GM12801 (cell line): ENCODE measurements around the gene FAM13A.

ENCODE experiments used
- TF ChIP-seq, protein P1 (sequence below): IDR thresholded peaks from one replicate; pipeline ENCODE4 v1.5.1; 2011; ENCODE audit warnings: control low read depth; ENCODE audit not compliant: insufficient read length; ENCODE audit errors: extremely low read depth

FAM13A gene

DNA sequence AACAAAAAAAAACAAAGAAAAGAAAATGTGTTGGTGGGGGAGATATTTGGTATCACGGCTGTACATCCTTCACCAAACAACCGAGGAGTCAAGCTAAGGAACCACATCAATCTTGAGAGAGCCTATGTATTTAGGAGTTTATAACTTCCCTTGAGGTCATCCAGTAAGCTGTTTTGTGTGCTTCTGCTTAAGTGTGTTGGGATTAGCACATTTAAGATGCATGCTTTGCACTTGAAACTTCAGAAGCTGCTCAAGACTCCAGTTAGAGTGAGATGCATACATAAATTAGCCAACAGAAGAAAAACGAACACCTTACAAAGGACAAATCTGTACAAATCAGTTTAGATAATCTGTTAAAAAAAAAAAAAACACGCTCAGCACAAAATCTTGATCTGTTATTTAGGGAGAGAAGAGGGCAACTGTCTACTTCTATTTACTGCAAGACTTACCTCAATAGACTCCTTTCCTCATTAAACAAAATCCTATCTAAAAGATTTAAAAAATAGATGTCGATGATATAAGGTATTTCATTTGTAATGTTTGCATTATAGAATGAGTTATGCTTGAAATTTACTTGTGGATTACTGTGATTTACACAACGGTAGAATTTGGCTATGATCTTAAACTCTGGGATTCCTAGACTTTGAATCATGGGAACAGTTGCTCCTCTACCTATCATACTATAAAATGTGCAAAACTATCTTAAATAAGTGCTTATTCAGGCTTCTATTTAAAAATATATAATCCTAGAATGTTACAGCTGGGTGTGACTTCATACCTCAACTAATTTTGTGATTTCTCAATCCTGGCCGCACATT lies 305.5 kb downstream of the FAM13A start:
- TF ChIP-seq, protein P1, sequence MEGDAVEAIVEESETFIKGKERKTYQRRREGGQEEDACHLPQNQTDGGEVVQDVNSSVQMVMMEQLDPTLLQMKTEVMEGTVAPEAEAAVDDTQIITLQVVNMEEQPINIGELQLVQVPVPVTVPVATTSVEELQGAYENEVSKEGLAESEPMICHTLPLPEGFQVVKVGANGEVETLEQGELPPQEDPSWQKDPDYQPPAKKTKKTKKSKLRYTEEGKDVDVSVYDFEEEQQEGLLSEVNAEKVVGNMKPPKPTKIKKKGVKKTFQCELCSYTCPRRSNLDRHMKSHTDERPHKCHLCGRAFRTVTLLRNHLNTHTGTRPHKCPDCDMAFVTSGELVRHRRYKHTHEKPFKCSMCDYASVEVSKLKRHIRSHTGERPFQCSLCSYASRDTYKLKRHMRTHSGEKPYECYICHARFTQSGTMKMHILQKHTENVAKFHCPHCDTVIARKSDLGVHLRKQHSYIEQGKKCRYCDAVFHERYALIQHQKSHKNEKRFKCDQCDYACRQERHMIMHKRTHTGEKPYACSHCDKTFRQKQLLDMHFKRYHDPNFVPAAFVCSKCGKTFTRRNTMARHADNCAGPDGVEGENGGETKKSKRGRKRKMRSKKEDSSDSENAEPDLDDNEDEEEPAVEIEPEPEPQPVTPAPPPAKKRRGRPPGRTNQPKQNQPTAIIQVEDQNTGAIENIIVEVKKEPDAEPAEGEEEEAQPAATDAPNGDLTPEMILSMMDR = no peak

DNA sequence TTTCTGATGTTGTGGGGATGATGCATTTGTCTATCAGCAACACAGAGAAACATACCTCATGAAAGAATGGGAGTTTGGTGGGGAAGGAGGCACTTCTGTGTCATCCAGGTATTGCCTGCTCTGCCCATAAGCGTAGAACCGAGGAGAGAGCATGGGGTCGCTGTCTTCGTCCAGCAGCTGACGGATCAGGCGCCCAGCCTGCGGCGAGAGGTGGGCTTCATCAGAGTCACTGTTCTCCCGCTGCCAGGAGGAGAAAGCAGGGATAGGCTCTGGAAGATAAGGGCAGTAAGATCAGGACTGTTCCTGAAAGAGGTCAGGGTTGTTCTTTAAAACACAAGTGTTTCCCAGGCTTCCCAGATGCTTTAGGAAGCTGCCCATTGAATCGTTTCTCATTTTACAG lies 306.6 kb downstream of the FAM13A start:
- TF ChIP-seq, protein P1 = no peak

DNA sequence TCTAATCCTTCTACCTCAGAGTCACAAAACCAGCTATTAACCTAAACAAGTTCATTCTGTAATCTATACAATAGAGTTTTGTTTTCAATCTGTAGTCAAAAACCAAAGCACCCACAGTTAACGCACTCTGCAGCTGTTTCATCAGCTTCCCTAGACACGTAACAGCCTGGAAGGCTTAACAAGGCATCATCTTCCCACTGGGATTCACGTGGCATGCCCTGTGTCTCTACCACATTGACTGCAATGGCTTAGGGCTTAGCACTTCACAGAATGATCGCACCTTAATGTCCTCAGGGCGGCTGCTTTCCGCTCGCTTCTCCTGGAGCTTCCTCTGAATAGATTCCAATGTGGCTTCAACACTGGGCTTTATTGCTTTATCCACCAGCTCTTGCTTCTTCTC lies 309.6 kb downstream of the FAM13A start:
- TF ChIP-seq, protein P1 = no peak

DNA sequence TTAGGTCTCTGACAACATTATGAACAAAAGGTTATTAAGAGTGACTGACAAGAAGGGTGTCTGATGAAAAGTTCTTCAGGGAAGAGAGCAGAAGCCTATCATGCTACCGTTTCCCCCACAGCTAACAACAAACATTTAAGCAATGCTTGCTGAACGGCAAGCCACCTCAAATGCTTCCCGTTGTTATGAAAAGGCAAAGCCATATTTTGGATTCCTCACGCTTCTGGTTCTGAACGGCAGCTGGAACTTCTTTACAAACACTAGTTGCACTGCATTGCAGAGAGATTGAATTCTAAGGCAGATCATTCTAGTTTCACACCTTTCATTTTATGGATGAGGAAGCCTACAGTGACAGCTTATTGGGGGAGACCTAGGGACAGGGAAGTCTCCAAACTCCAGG lies 310.8 kb downstream of the FAM13A start:
- TF ChIP-seq, protein P1 = no peak

DNA sequence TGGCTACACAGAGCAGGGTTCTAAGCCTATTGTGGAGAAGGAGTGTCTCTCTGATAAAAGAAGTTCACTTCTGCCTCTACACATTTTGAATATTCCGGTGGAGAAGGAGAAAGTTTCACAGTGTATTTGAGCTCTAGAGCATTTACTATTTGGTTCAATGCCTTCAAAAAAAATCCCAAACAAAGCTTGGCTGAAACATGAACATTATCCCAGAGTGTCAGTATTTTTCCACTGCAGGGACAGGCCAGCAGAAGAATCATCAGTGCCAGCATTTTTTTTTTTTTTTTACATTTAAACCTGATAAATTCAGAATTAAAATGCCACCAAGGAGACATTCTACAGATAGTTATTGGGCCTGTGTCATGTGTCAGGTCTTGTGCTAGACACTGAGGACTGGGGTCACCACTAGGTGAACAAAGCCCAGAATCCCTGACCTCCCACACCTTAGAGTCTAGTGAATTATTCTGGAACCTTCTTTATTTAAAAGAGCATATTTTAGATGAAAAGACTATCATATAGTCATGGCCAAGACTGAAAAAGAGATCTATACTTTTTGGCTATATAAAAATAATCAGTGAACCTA lies 311.3 kb downstream of the FAM13A start:
- TF ChIP-seq, protein P1 = no peak

DNA sequence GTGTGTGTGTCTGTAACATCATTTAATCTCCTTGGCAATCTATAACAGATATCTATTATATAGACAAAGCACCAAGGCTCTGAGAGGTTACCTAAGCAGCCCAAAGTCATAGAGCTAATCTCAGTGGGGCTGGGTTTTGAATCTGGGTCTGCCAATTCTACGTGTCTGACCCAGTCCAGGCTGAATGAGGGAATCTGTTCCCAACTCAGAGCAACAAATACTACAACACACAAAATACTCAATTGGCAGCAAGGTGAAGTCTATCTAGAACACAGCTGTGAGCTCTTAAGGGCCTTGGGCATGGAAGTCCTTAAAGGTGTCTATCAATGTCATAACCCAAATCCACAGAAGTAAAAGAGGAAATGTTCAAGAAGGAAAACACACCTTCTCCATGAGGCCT lies 311.8 kb downstream of the FAM13A start:
- TF ChIP-seq, protein P1 = no peak

DNA sequence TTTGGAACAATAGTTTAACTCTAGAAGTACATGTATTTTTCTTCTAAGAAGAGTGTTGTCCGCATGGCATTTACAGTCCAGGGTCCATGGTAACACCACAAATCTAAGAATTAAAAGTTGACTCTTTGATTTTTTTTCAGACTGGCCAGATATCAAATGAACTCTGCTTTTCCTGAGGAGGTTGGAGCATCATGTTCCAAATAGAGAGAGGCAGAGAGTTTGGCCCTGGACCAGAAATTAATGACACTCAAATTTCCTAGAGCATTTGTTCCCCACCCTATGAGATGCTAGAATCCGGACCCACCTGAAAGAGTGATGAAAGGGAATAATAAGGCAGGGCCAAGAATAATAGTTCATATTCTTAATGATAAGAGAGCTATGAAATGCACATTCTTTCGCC lies 312.4 kb downstream of the FAM13A start:
- TF ChIP-seq, protein P1 = no peak
